Activated T-cell treated with anti-CD3 and anti-CD28 coated beads, Interleukin-2, amount 50 U/mL, for 72 hours (primary cell): ENCODE data around the gene SIDT1. TPM values are rescaled to one million over a fixed set of nuclear protein-coding genes. Genes with fewer than 3 reads are reported as not detected.

Experiments
- ATAC-seq, 2 donors: fragments of 150-1000 bp; cut with Tn5 transposase; replicated peaks in 1 of 2; 2 replicates each; pipeline ENCODE4 v1.10.0; 2021; ENCODE audit warnings: moderate library complexity in 2 of 2, mild to moderate bottlenecking in 1 of 2
- DNase-seq, 2 donors: peaks; one replicate each; pipeline ENCODE4 v3.0.0; 2021 to 2022; ENCODE audit warnings: mixed read lengths in 1 of 2
- H3K27ac Mint-ChIP-seq: one replicate; pipeline ENCODE4 v1.8.0; 2022; ENCODE audit warnings: mild to moderate bottlenecking, moderate library complexity, mixed read lengths
- H3K27me3 Mint-ChIP-seq: one replicate; pipeline ENCODE4 v1.8.0; 2022; ENCODE audit warnings: low read depth, mixed read lengths
- H3K36me3 Mint-ChIP-seq, 2 donors: one replicate each; pipeline ENCODE4 v1.8.0; 2022; ENCODE audit warnings: mixed read lengths in 2 of 2, mild to moderate bottlenecking in 1 of 2; ENCODE audit not compliant: insufficient read depth in 2 of 2
- H3K4me1 Mint-ChIP-seq: one replicate; pipeline ENCODE4 v1.8.0; 2022; ENCODE audit warnings: low read depth, mixed read lengths
- H3K4me3 Mint-ChIP-seq, 2 donors: one replicate each; pipeline ENCODE4 v1.8.0; 2022; ENCODE audit warnings: mild to moderate bottlenecking in 2 of 2, mixed read lengths in 2 of 2, moderate library complexity in 2 of 2
- H3K9me3 Mint-ChIP-seq, 2 donors: one replicate each; pipeline ENCODE4 v1.8.0; 2022; ENCODE audit warnings: mixed read lengths in 2 of 2
- total RNA-seq, 2 donors: library from RNA; stranded (reverse); gene quantifications; one replicate each; pipeline ENCODE4 v1.2.3, GENCODE V29; 2022

SIDT1 gene
- total RNA-seq, 2 donors from 2014 or later: 21.3 to 28.9 TPM

- H3K27ac Mint-ChIP-seq: no peak overlapping the region
- H3K9me3 Mint-ChIP-seq: no peaks in the 10 kb centered on the region
- H3K36me3 Mint-ChIP-seq: peaks cover 0 to 2% of the 10 kb centered on the region in 2 donors
- H3K4me3 Mint-ChIP-seq: no peak overlapping the region
- peaks cover 7% of the 10 kb centered on the region for H3K27me3 Mint-ChIP-seq
- DNase-seq (no peak), ATAC-seq (no peak)
- H3K4me1 Mint-ChIP-seq: no peaks in the 10 kb centered on the region
Observed at GRCh38 chr3:113521981-113522380, 10.4 kb upstream of the SIDT1 start.

GRCh38 chr3:113523241-113523640, 9.1 kb upstream of the SIDT1 start:
- H3K36me3 Mint-ChIP-seq: no peaks in the 10 kb centered on the region
- DNase-seq: no peak
- ATAC-seq: no peak
- H3K4me3 Mint-ChIP-seq: no peak overlapping the region
- H3K27me3 Mint-ChIP-seq: peaks cover 6% of the 10 kb centered on the region
- no peak overlapping the region for H3K27ac Mint-ChIP-seq
- H3K4me1 Mint-ChIP-seq: no peaks in the 10 kb centered on the region
- H3K9me3 Mint-ChIP-seq: no peaks in the 10 kb centered on the region

- Mint-ChIP-seq H3K4me1 (peaks cover 56% of the 10 kb centered on the region), H3K36me3 (peaks cover 10% of the 10 kb centered on the region in 2 donors), H3K4me3 (peak overlapping the region; percentile 94 to 97), H3K27me3 (no peaks in the 10 kb centered on the region), H3K27ac (peak overlapping the region; percentile 98), H3K9me3 (no peaks in the 10 kb centered on the region)
- peak; percentile 57 to 71 for ATAC-seq
- DNase-seq: peak; percentile 55 to 60
Observed at GRCh38 chr3:113532698-113533533, 561 bp downstream of the SIDT1 start.

- H3K4me1 Mint-ChIP-seq: peaks cover 56% of the 10 kb centered on the region
- H3K27ac Mint-ChIP-seq: peak overlapping the region; percentile 96
- no peaks in the 10 kb centered on the region for H3K9me3 Mint-ChIP-seq
- no peaks in the 10 kb centered on the region for H3K27me3 Mint-ChIP-seq
- peak; percentile 33 to 37 for ATAC-seq
- H3K4me3 Mint-ChIP-seq: peak overlapping the region; percentile 94 to 97
- H3K36me3 Mint-ChIP-seq: peaks cover 10% of the 10 kb centered on the region in 2 donors
- DNase-seq: peak; percentile 35 to 40
Observed at GRCh38 chr3:113533534-113533892, 1.2 kb downstream of the SIDT1 start.

GRCh38 chr3:113534365-113534764, 2.0 kb downstream of the SIDT1 start:
- Mint-ChIP-seq H3K4me3 (peak overlapping the region; percentile 94 to 97), H3K4me1 (peaks cover 54% of the 10 kb centered on the region), H3K36me3 (peaks cover 10% of the 10 kb centered on the region in 2 donors), H3K27ac (no peak overlapping the region), H3K9me3 (no peaks in the 10 kb centered on the region), H3K27me3 (no peaks in the 10 kb centered on the region)
- DNase-seq (peak; percentile 16 to 24), ATAC-seq (peak; percentile 21 to 23)

GRCh38 chr3:113535898-113536297, 3.5 kb downstream of the SIDT1 start:
- Mint-ChIP-seq H3K4me1 (peaks cover 50% of the 10 kb centered on the region), H3K9me3 (peaks cover 0 to 1% of the 10 kb centered on the region in 2 donors), H3K36me3 (peaks cover 10 to 15% of the 10 kb centered on the region in 2 donors), H3K27me3 (no peaks in the 10 kb centered on the region), H3K27ac (no peak overlapping the region), H3K4me3 (peak overlapping the region in 1 of 2 donors; percentile 33)
- no peak for ATAC-seq
- DNase-seq: no peak

GRCh38 chr3:113536627-113537101, 4.3 kb downstream of the SIDT1 start:
- H3K9me3 Mint-ChIP-seq: peaks cover 0 to 2% of the 10 kb centered on the region in 2 donors
- no peak overlapping the region for H3K27ac Mint-ChIP-seq
- peak overlapping the region in 1 of 2 donors; percentile 33 for H3K4me3 Mint-ChIP-seq
- peaks cover 12 to 17% of the 10 kb centered on the region in 2 donors for H3K36me3 Mint-ChIP-seq
- ATAC-seq (no peak), DNase-seq (no peak)
- H3K27me3 Mint-ChIP-seq: no peaks in the 10 kb centered on the region
- peaks cover 46% of the 10 kb centered on the region for H3K4me1 Mint-ChIP-seq

- no peak for ATAC-seq
- Mint-ChIP-seq H3K9me3 (peaks cover 0 to 2% of the 10 kb centered on the region in 2 donors), H3K27me3 (no peaks in the 10 kb centered on the region), H3K4me1 (peaks cover 42% of the 10 kb centered on the region), H3K27ac (no peak overlapping the region), H3K36me3 (peaks cover 17% of the 10 kb centered on the region in 2 donors), H3K4me3 (no peak overlapping the region)
- no peak for DNase-seq
Observed at GRCh38 chr3:113537155-113537554, 4.8 kb downstream of the SIDT1 start.

GRCh38 chr3:113541519-113541918, 9.2 kb downstream of the SIDT1 start:
- no peak overlapping the region for H3K27ac Mint-ChIP-seq
- H3K36me3 Mint-ChIP-seq: peaks cover 14 to 19% of the 10 kb centered on the region in 2 donors
- H3K9me3 Mint-ChIP-seq: peaks cover 0 to 6% of the 10 kb centered on the region in 2 donors
- no peaks in the 10 kb centered on the region for H3K27me3 Mint-ChIP-seq
- DNase-seq (no peak), ATAC-seq (no peak)
- H3K4me3 Mint-ChIP-seq: no peak overlapping the region
- H3K4me1 Mint-ChIP-seq: peaks cover 32% of the 10 kb centered on the region

GRCh38 chr3:113545594-113545993, 13.2 kb downstream of the SIDT1 start:
- H3K4me3 Mint-ChIP-seq: peak overlapping the region in 1 of 2 donors; percentile 83
- peak overlapping the region; percentile 4 for H3K27ac Mint-ChIP-seq

GRCh38 chr3:113546414-113546893, 14.1 kb downstream of the SIDT1 start:
- Mint-ChIP-seq H3K36me3 (peaks cover 7 to 20% of the 10 kb centered on the region in 2 donors), H3K27me3 (no peaks in the 10 kb centered on the region), H3K4me1 (peaks cover 28% of the 10 kb centered on the region), H3K9me3 (peaks cover 1 to 4% of the 10 kb centered on the region in 2 donors), H3K4me3 (peak overlapping the region; percentile 58 to 83), H3K27ac (peak overlapping the region; percentile 59)
- ATAC-seq (no peak), DNase-seq (no peak)

More at GRCh38 chr3:113545594-113545993, 13.2 kb downstream of the SIDT1 start:
- Mint-ChIP-seq H3K36me3 (peaks cover 10 to 20% of the 10 kb centered on the region in 2 donors), H3K9me3 (peaks cover 1 to 6% of the 10 kb centered on the region in 2 donors), H3K27me3 (no peaks in the 10 kb centered on the region), H3K4me1 (peaks cover 28% of the 10 kb centered on the region)
- ATAC-seq (no peak), DNase-seq (no peak)

- ATAC-seq (no peak), DNase-seq (no peak)
- H3K4me1 Mint-ChIP-seq: peaks cover 30% of the 10 kb centered on the region
- peaks cover 0 to 1% of the 10 kb centered on the region in 2 donors for H3K9me3 Mint-ChIP-seq
- H3K36me3 Mint-ChIP-seq: peaks cover 0 to 8% of the 10 kb centered on the region in 2 donors
- H3K4me3 Mint-ChIP-seq: no peak overlapping the region
- peak overlapping the region; percentile 28 for H3K27ac Mint-ChIP-seq
- H3K27me3 Mint-ChIP-seq: no peaks in the 10 kb centered on the region
Observed at GRCh38 chr3:113548501-113548900, 16.1 kb downstream of the SIDT1 start.

- Mint-ChIP-seq H3K4me3 (no peak overlapping the region), H3K36me3 (peaks cover 0 to 6% of the 10 kb centered on the region in 2 donors), H3K27ac (no peak overlapping the region), H3K27me3 (no peaks in the 10 kb centered on the region), H3K4me1 (peaks cover 24% of the 10 kb centered on the region), H3K9me3 (peaks cover 0 to 1% of the 10 kb centered on the region in 2 donors)
- DNase-seq: no peak
- ATAC-seq: no peak
Observed at GRCh38 chr3:113551820-113552219, 19.5 kb downstream of the SIDT1 start.
